Activated T-cell treated with anti-CD3 and anti-CD28 coated beads, Interleukin-2, amount 50 U/mL, for 4 hours (primary cell): ENCODE data around the gene CACNG4. TPM values are rescaled to one million over a fixed set of nuclear protein-coding genes. Genes with fewer than 3 reads are reported as not detected.
"Not testable (repeated sequence)": the region's sequence is repeated elsewhere in the genome, so short reads cannot be mapped to it uniquely, and the experiment has no call there.

ENCODE experiments used
- ATAC-seq, 2 donors: fragments of 200-7000 bp; cut with Tn5 transposase; one replicate each; pipeline ENCODE4 v1.10.0; 2021
- DNase-seq: peaks from one replicate; pipeline ENCODE4 v3.0.0-alpha.2; 2020
- H3K27me3 Mint-ChIP-seq: one replicate; pipeline ENCODE4 v1.8.0; 2021; ENCODE audit warnings: low read depth, mixed read lengths
- H3K36me3 Mint-ChIP-seq: one replicate; pipeline ENCODE4 v1.8.0; 2022; ENCODE audit warnings: mixed read lengths; ENCODE audit not compliant: insufficient read depth
- H3K4me1 Mint-ChIP-seq: one replicate; pipeline ENCODE4 v1.8.0; 2021; ENCODE audit warnings: low read depth, mixed read lengths
- H3K4me3 Mint-ChIP-seq: one replicate; pipeline ENCODE4 v1.8.0; 2021; ENCODE audit warnings: mild to moderate bottlenecking, moderate library complexity, mixed read lengths
- H3K9me3 Mint-ChIP-seq: one replicate; pipeline ENCODE4 v1.8.0; 2021; ENCODE audit warnings: mixed read lengths
- total RNA-seq, 3 donors: library from RNA; stranded (reverse); gene quantifications; one replicate each; pipeline ENCODE4 v1.2.1, GENCODE V29; 2021

CACNG4 gene
- total RNA-seq, 3 donors from 2014 or later, result 0.05 TPM; not detected in 2

DNA sequence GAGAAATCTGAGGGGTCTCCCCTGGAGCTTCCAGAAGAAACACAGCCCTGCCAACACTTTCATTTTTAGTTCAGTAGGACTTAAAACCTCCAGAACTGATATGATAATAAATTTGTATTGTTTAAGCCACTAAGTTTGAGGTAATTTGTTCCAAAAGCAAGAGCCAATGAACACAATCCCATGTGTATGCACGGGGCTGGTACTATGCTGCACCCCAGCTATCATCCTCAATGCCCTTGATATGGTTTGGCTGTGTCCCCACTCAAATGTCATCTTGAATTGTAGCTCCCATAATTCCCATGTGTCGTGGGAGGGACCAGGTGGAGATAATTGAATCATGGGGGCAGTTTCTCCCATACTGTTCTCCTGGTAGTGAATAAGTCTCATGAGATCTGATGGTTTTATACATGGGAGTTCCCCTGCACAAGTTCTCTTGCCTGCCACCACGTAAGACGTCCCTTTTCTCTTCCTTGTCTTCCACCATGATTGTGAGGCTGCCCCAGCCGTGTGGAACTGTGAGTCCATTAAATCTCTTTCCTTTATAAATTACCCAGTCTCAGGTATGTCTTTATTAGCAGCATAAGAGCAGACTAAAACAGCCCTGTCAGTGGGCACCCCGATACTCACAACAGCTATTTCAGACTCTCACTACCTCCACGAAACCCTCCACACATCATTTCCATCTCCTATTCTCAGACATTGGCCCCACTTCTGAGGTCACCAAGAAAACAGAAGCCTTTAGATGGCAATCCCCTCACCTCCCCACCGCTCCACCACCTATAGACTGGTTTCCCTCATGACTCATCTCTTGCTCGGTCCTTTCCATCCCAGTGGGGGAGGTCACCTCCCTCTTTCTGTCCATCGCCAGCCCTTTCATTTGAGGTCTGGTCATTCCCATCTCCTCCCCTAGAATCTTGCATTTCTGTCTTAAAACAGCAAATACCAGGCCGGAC lies 70.9 kb downstream of the CACNG4 start:
- no peak for DNase-seq
- Mint-ChIP-seq H3K4me3 (no peak overlapping the region), H3K36me3 (peaks cover 1% of the 10 kb centered on the region), H3K9me3 (no peaks in the 10 kb centered on the region), H3K4me1 (no peaks in the 10 kb centered on the region), H3K27me3 (peaks cover 3% of the 10 kb centered on the region)
- ATAC-seq, result peak in 1 of 2 donors; percentile 46

GRCh38 chr17:67038861-67039365 lies 74.4 kb downstream of the CACNG4 start:
- Mint-ChIP-seq H3K4me3 (no peak overlapping the region), H3K27me3 (peaks cover 5% of the 10 kb centered on the region), H3K36me3 (peaks cover 1% of the 10 kb centered on the region), H3K4me1 (no peaks in the 10 kb centered on the region), H3K9me3 (no peaks in the 10 kb centered on the region)
- ATAC-seq (no peak), DNase-seq (no peak)

DNA sequence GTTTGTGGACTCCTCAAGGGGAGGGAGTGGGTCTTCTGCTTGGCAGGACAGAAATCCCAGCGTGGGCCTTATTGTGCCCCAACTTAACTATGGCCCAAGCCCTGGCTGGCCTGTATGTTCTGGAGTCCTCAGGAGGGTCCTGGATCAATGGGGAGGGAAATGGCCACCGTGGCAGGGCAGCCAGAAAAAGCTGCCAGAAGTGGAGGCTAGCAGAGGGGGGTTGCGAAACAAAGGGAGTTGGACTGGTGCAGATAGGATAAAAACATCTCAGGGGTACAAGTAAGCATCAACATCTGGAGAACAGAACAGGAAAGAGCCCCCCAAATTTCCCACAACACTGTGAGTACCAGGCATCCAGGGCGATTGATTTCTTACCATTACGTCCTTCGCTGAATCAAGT lies 76.1 kb downstream of the CACNG4 start:
- no peak overlapping the region for H3K4me3 Mint-ChIP-seq
- no peaks in the 10 kb centered on the region for H3K4me1 Mint-ChIP-seq

DNA sequence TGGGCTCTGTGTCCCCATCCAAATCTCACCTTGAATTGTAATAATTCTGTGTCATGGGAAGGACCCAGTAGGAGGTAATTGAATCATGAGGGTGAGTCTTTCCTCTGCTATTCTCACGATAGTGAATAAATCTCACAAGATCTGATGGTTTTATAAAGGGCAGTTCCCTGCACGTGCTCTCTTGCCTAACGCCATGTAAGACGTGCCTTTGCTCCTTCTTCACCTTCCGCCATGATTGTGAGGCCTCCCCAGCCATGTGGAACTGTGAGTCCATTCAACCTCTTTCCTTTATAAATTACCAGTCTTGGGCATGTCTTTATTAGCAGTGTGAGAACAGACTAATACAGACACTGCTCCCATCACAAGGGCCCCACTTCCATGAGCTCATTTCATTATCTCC lies 76.6 kb downstream of the CACNG4 start:
- DNase-seq, H3K4me1 Mint-ChIP-seq, H3K36me3 Mint-ChIP-seq, H3K27me3 Mint-ChIP-seq, H3K4me3 Mint-ChIP-seq, H3K9me3 Mint-ChIP-seq, ATAC-seq: not testable (repeated sequence)

More for the DNA sequence above, 76.1 kb downstream of the CACNG4 start:
- no peak for ATAC-seq
- H3K36me3 Mint-ChIP-seq, result peaks cover 1% of the 10 kb centered on the region
- H3K27me3 Mint-ChIP-seq, result peaks cover 7% of the 10 kb centered on the region
- no peak for DNase-seq
- H3K9me3 Mint-ChIP-seq, result no peaks in the 10 kb centered on the region

DNA sequence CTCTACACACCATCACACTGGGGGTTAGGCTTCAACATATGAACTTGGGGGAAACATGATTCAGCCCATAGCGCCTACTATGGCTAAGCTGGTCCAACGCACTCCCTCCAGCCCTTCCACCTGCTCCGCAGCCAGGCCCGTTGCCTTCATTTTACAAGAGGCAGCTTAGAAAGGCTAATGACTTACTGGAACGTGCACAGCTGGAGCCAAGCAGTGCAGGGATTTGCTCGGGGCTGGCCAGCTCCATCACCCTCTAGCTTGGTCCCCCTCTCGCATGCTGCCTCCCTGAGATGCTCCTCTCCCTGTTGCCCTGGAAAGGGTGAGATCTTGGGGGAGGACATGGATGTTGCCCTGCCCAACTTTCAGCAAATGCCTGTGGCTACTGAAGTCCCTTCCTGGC lies 77.0 kb downstream of the CACNG4 start:
- H3K36me3 Mint-ChIP-seq, result no peaks in the 10 kb centered on the region
- DNase-seq (no peak), ATAC-seq (no peak)
- H3K27me3 Mint-ChIP-seq, result peaks cover 5% of the 10 kb centered on the region
- H3K4me3 Mint-ChIP-seq, result no peak overlapping the region
- H3K9me3 Mint-ChIP-seq, result no peaks in the 10 kb centered on the region
- H3K4me1 Mint-ChIP-seq, result no peaks in the 10 kb centered on the region

GRCh38 chr17:67041941-67042899 lies 77.7 kb downstream of the CACNG4 start:
- no peak for ATAC-seq
- no peaks in the 10 kb centered on the region for H3K9me3 Mint-ChIP-seq
- H3K27me3 Mint-ChIP-seq, result peaks cover 5% of the 10 kb centered on the region
- no peaks in the 10 kb centered on the region for H3K36me3 Mint-ChIP-seq
- H3K4me3 Mint-ChIP-seq, result no peak overlapping the region
- DNase-seq, result no peak
- H3K4me1 Mint-ChIP-seq, result no peaks in the 10 kb centered on the region

DNA sequence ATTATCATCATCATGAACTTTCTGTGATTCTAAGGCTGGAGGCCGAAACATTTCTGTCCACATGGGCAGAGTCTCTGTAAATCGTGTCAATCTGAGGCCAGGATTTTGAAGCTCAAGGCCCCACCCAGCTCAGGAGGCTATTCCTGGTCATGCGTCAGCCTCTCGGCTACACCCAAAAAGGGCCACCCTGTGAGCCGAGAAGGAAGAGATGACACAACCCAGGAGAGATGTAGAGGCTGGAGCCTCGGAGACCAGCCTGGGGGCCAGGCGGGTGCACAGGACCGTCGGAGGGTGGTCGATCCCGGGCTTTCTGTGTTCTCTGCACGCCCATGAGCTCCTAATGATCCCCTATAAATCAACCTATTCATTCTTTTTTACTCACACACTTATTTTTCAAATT lies 78.8 kb downstream of the CACNG4 start:
- Mint-ChIP-seq H3K4me1 (no peaks in the 10 kb centered on the region), H3K27me3 (peaks cover 5% of the 10 kb centered on the region), H3K4me3 (no peak overlapping the region), H3K9me3 (peaks cover 10% of the 10 kb centered on the region), H3K36me3 (no peaks in the 10 kb centered on the region)
- no peak for DNase-seq
- ATAC-seq, result no peak

DNA sequence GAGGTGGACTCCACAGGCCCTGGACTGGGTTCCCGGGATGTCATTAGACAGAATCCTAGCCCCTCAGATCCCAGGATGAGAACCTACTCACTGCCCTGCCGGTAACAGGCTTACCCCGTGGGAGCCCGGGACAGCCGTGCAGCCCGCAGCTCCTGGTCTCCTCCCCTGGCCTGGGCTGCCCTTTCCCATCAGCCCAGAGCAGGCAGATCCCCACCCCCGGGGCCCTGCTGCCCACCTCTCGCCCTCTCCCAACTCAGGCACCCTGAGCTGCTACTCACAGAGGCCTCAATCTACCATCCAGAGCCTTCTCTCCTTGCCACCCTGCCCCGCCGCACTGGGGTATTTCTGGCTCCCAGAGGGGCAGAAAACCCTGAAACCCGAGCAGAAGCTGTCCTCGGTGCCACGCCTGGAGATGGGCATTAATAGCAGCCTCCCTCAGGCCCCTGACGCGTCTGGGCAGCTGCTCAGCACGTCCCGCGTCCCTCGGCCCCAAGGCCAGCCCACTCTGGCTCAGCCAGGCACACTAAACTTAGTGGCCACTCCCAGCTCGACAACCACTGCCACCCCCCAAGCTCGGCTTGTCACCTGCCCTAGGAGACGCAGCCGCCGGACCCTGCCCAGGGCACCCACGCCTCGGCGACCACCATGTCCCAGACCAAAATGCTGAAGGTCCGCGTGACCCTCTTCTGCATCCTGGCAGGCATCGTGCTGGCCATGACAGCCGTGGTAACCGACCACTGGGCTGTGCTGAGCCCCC lies 79.7 kb downstream of the CACNG4 start, which contains the start of gene CACNG1:
Gene CACNG1 (plus strand): TSS at position 539 of the 757 bp plus-strand sequence. CDS start 107 bp downstream, at position 646.
- H3K27me3 Mint-ChIP-seq, result peaks cover 3% of the 10 kb centered on the region
- H3K4me3 Mint-ChIP-seq, result no peak within 1 kb of the TSS
- H3K4me1 Mint-ChIP-seq, result no peaks in the 10 kb centered on the region
- peaks cover 19% of the 10 kb centered on the region for H3K9me3 Mint-ChIP-seq
- ATAC-seq (no peak), DNase-seq (no peak)
- peaks cover 5% of the 10 kb centered on the region for H3K36me3 Mint-ChIP-seq

- H3K4me3 Mint-ChIP-seq, result no peak overlapping the region
- peaks cover 5% of the 10 kb centered on the region for H3K36me3 Mint-ChIP-seq
- DNase-seq (no peak), ATAC-seq (no peak)
- H3K4me1 Mint-ChIP-seq, result no peaks in the 10 kb centered on the region
- peaks cover 20% of the 10 kb centered on the region for H3K9me3 Mint-ChIP-seq
- H3K27me3 Mint-ChIP-seq, result peaks cover 3% of the 10 kb centered on the region
Observed at GRCh38 chr17:67044940-67045339, 80.4 kb downstream of the CACNG4 start.

- Mint-ChIP-seq H3K27me3 (peaks cover 2% of the 10 kb centered on the region), H3K4me1 (no peaks in the 10 kb centered on the region), H3K9me3 (peaks cover 20% of the 10 kb centered on the region), H3K36me3 (peaks cover 5% of the 10 kb centered on the region), H3K4me3 (no peak overlapping the region)
- no peak for DNase-seq
- no peak for ATAC-seq
Observed at GRCh38 chr17:67046398-67046797, 81.9 kb downstream of the CACNG4 start.

GRCh38 chr17:67047382-67047781 lies 82.9 kb downstream of the CACNG4 start:
- H3K4me1 Mint-ChIP-seq, result no peaks in the 10 kb centered on the region
- H3K27me3 Mint-ChIP-seq, result peaks cover 2% of the 10 kb centered on the region
- H3K36me3 Mint-ChIP-seq, result peaks cover 5% of the 10 kb centered on the region
- no peak overlapping the region for H3K4me3 Mint-ChIP-seq
- H3K9me3 Mint-ChIP-seq, result peaks cover 20% of the 10 kb centered on the region
- no peak for DNase-seq
- no peak for ATAC-seq

GRCh38 chr17:67049025-67049739 lies 84.7 kb downstream of the CACNG4 start:
- H3K4me1 Mint-ChIP-seq, result no peaks in the 10 kb centered on the region
- no peak for DNase-seq
- ATAC-seq, result no peak
- H3K9me3 Mint-ChIP-seq, result peaks cover 20% of the 10 kb centered on the region
- peaks cover 1% of the 10 kb centered on the region for H3K27me3 Mint-ChIP-seq
- no peak overlapping the region for H3K4me3 Mint-ChIP-seq
- peaks cover 5% of the 10 kb centered on the region for H3K36me3 Mint-ChIP-seq

DNA sequence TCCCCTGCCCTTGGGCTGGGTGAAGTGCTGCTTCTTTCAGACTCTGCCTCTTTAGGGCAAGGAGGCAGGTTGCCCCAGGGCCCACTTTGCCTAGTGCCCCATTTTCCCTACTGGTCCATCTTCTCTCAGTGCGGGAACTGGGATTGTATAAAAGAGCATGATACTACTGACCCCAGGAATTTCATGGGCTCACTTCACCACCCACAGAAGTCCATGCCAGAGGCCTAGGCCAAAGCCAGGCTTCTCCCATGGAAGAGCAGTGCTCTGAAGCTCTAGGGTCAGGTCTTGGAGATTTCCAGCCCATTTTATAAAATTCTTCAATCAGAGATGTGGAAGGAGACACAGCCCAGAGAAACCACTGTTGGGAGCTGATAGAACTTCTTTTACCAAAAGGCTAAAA lies 85.6 kb downstream of the CACNG4 start:
- H3K4me1 Mint-ChIP-seq, result no peaks in the 10 kb centered on the region
- DNase-seq (no peak), ATAC-seq (no peak)
- peaks cover 20% of the 10 kb centered on the region for H3K9me3 Mint-ChIP-seq
- peaks cover 5% of the 10 kb centered on the region for H3K36me3 Mint-ChIP-seq
- no peaks in the 10 kb centered on the region for H3K27me3 Mint-ChIP-seq
- H3K4me3 Mint-ChIP-seq, result no peak overlapping the region
